Lower leg skin (tissue), 4 donors: ENCODE results near the gene RLF. TPM values are rescaled to one million over a fixed set of nuclear protein-coding genes. Genes with fewer than 3 reads are reported as not detected.

Experiments used
- DNase-seq, 2 donors: peaks; one replicate each; pipeline ENCODE4 v3.0.0-alpha.2; 2019; ENCODE audit warnings: low spot score in 2 of 2
- H3K4me3 ChIP-seq: fragments of 200-600 bp; sonication (generic); 2 replicates; pipeline ENCODE4 v1.5.1; 2017; ENCODE audit warnings: mild to moderate bottlenecking, low read depth; ENCODE audit not compliant: poor library complexity, severe bottlenecking
- POLR2A ChIP-seq, 2 donors: fragments of 450-650 bp; IDR thresholded peaks; one replicate each; pipeline ENCODE4 v1.6.1; 2016 to 2017; ENCODE audit warnings: antibody characterized with exemption in 2 of 2, mild to moderate bottlenecking in 1 of 2, moderate library complexity in 1 of 2
- WGBS, 2 donors: methylation state at CpG; one replicate each; pipeline ENCODE4 v1.1.5; 2018; 5-methylcytosine and 5-hydroxymethylcytosine counted together
- intact Hi-C: fragments of 100-400 bp; cut with DNase I; formaldehyde crosslinking; loops from one replicate; pipeline ENCODE4 v1.15.0; 2023; ENCODE audit warnings: low total_unique reads
- total RNA-seq, 4 donors: library from RNA; depleted of rRNA; stranded (reverse); fragments of >200 nt; gene quantifications; one replicate each; pipeline ENCODE4 v1.1.0, GENCODE V29; 2016
- TF ChIP-seq, protein P1 (sequence below), 3 donors: fragments of 450-650 bp; IDR thresholded peaks; one replicate each; pipeline ENCODE4 v1.5.1; 2016; ENCODE audit warnings: antibody characterized with exemption in 3 of 3, mild to moderate bottlenecking in 3 of 3, moderate library complexity in 2 of 3

Gene RLF
- total RNA-seq, 4 donors from 2014 or later: 22.8 to 30.9 (median 25.3) TPM

- no peak overlapping the region for H3K4me3 ChIP-seq
- TF ChIP-seq POLR2A (IDR thresholded peaks at IDR 0.05): no peak
- TF ChIP-seq, protein P1, sequence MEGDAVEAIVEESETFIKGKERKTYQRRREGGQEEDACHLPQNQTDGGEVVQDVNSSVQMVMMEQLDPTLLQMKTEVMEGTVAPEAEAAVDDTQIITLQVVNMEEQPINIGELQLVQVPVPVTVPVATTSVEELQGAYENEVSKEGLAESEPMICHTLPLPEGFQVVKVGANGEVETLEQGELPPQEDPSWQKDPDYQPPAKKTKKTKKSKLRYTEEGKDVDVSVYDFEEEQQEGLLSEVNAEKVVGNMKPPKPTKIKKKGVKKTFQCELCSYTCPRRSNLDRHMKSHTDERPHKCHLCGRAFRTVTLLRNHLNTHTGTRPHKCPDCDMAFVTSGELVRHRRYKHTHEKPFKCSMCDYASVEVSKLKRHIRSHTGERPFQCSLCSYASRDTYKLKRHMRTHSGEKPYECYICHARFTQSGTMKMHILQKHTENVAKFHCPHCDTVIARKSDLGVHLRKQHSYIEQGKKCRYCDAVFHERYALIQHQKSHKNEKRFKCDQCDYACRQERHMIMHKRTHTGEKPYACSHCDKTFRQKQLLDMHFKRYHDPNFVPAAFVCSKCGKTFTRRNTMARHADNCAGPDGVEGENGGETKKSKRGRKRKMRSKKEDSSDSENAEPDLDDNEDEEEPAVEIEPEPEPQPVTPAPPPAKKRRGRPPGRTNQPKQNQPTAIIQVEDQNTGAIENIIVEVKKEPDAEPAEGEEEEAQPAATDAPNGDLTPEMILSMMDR (IDR thresholded peaks at IDR 0.05): peak in 1 of 3 donors; percentile 11
- peak in 1 of 2 donors; percentile 52 for DNase-seq
- WGBS, 2 donors: 15 to 17% methylated on average over 7 of the region's 7 CpGs
- intact Hi-C loops: no loop called here
These were observed 17.2 kb upstream of the RLF start for GRCh38 chr1:40143891-40144575.

- TF ChIP-seq POLR2A (IDR thresholded peaks at IDR 0.05): no peak
- TF ChIP-seq, protein P1 (IDR thresholded peaks at IDR 0.05): no peak
- WGBS, 2 donors: 79 to 81% methylated on average over 6 of the region's 6 CpGs
- intact Hi-C loops: no loop called here
- H3K4me3 ChIP-seq: no peak overlapping the region
- no peak for DNase-seq
These were observed 9.6 kb upstream of the RLF start for GRCh38 chr1:40151457-40152079.

DNA sequence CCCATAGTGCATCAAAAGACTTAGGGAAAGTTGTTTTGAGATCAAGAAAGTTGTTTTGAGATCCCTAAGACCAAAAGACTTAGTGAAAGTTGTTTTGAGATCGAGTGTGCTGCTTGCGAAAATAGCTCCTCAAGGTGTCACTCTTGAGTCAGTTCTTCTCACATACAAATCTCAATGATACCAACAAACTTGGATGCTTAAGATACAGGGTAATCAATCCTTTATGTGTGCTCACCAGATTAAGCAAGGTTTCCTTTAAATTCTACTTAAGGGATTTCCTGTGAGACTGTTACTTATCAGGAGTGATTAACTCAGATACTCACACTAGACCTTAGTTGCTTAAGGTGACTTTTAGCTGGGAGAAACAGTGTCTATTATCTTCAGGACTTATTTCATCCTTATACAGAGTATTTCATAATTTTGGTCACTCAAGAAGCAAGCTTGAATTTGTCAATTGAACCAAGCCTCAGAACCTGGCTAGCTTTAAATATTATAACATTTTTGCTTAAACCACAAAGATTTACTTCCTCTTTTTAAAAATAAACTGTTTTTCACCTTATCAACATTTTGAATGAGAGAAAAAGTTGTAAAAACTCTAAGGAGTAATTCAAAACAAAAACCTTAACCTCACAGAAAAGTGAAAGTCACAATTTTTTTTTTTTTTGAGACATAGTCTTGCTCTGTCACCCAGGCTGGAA is 8.0 kb upstream of the RLF start:
- intact Hi-C loops: no loop called here
- no peak for DNase-seq
- TF ChIP-seq POLR2A (IDR thresholded peaks at IDR 0.05): no peak
- TF ChIP-seq, protein P1 (IDR thresholded peaks at IDR 0.05): peak in 1 of 3 donors; percentile 38
- 0 to 2% methylated on average over 2 of the region's 2 CpGs for WGBS, 2 donors
- H3K4me3 ChIP-seq: no peak overlapping the region

GRCh38 chr1:40155135-40155534 is 6.1 kb upstream of the RLF start:
- TF ChIP-seq, protein P1 (IDR thresholded peaks at IDR 0.05): no peak
- TF ChIP-seq POLR2A (IDR thresholded peaks at IDR 0.05): no peak
- intact Hi-C loops: no loop called here
- no peak for DNase-seq
- H3K4me3 ChIP-seq: no peak overlapping the region
- WGBS, 2 donors: 70 to 74% methylated on average over 3 of the region's 3 CpGs

- intact Hi-C loops: no loop called here
- TF ChIP-seq, protein P1 (IDR thresholded peaks at IDR 0.05): no peak
- no peak for TF ChIP-seq POLR2A (IDR thresholded peaks at IDR 0.05)
- WGBS, 2 donors: 53 to 67% methylated on average over 3 of the region's 3 CpGs
- no peak overlapping the region for H3K4me3 ChIP-seq
- DNase-seq: no peak
These were observed 5.3 kb upstream of the RLF start for GRCh38 chr1:40155910-40156309.
